ENCODE measurements around the gene PRKAG3.
"Not testable (repeated sequence)": the region's sequence is repeated elsewhere in the genome, so short reads cannot be mapped to it uniquely, and the experiment has no call there.

The PRKAG3 gene

DNA sequence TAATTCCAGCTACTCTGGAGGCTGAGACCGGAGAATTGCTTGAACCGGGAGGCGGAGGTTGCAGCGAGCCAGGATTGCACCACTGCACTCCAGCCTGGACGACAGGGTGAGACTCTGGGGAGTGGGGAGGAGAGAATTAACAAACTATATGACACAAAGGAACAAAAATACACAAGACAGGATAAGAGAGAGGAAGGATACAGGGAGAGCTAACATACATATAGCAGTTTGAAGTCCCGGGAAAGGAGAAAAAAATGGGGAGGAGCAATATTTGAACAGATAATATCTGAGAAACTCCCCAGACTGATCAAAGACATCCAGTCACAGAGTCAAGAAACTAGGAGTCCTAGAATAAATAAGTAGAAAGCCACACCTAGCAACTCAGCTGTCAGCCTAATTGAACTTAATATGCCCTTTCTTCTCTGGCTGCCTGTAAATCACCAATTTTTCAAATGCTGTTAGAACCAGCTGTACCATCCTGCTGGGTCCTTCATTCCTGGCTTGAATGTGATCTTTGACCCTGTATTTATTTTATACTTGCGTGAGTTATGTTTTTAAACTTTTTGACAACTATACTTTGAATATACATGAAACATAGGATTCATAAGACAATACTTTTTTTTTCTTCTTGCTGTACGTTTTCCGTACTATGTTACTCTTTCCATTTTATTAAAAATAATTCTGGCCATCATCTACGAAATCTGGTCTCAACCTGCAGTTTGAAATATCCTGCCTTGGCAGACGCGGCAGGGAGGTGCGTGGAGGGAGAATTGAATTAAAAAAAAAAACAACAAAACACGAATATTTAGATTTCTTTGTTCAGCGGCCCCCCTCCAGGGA, 50.5 kb downstream of the PRKAG3 start:
- peak; percentile 13 for DNase-seq (ENCODE audit: low read depth)

DNA sequence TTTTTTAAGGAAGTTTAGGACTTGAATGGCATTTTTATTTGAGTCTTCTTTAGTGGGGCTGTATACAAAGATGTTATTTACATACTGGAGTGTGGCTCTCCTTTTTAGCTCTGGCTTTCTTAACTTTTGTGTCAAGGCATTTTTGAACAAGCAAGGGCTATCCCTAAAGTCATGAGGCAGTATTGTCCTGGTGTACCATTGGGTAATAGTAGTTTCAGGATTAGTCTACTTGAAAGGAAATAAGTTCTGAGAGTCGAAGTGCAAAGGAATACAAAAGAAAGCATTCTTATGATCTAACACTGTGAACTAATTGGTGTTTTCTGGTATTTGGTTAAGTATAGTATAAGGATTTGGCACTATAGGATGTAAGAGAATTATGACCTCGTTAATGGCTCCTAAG, 51.6 kb downstream of the PRKAG3 start:
- DNase-seq (ENCODE audit: low read depth) = no peak

DNA sequence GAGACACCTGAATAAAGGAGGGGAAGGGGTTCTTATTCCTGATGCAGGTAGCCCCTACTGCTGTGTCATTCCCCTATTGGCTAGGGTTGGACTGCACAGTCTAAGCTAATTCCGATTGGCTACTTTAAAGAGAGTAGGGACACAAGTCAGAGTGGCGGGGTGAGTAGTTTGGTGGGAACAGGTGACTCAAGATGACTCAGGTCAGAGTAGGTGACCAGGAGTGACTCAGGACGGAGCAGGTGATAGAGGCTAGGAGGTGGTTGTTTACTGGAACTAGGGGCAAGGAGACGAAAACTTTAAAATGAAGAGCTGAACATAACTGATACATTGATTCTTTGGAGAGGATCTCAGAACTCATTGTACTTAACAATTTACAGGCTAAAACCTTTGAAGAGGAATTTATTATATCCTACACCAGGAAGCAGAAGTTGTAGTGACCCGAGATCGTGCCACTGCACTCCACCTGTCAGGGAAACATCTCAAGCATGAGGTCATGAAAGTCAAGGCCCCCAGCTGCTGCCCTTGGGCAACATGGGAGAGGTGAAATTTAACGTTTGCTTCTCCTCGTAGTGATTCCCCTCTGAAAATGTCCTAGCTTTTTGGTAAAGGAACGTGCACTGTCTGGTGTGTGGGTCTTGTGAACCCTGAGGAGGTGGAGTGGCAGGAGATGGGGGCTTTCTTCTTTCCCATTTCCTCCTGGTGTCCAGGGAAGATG, 54.2 kb downstream of the PRKAG3 start:
- peak; percentile 13 for DNase-seq (ENCODE audit: low read depth)

DNA sequence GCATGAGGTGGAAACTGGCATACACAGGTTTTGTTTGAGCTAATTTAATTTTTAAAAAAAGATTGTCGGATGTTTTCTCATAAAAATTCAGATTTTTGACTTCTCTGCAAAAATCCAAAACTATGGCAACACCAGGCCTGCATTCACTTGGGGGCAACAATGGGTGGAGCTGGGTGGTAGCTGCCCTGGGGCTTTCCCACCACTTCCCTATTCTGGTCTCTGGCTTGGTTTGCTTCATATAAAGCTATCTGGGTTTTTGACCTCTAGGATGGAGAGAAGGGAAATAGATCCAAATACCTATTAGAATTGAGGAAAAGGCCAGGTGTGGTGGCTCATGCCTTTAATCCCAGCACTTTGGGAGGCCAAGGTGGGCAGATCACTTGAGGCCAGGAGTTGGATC, 55.1 kb downstream of the PRKAG3 start:
- no peak for DNase-seq (ENCODE audit: low read depth)

DNA sequence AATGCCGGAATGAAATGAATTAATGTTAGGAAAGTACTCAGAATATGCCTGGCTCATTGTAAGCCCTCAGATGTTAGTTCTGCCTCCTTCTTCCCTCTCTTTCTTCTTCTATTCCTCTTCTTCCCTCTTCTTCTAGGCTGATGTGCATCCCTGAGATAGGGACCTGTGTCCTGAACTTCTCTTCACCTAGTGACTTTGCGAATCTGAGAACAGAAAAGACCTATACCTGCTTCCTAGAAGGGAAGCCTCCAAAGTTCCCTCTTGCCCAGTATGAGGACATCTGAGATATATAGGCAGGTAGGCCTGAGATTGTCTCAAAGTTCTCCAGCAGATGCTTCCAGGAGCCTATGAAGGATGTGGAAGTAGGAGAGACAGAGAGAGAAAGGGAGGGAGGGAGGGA, 57.7 kb downstream of the PRKAG3 start:
- no peak for DNase-seq (ENCODE audit: low read depth)

DNA sequence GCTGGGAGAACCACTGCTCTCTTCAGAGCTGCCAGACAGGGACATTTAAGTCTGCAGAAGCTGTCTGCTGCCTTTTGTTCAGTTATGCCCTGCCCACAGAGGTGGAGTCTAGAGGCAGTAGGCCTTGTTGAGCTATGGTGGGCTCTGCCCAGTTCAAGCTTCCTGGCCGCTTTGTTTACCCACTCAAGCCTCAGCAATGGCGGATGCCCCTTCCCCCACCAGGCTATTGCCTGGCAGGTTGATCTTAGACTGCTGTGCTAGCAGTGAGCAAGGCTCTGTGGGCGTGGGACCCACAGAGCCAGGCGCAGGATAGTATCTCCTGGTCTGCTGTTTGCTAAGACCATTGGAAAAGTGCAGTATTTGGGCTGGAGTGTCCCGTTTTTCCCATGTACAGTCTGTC, 58.8 kb downstream of the PRKAG3 start:
- not testable (repeated sequence) for DNase-seq (ENCODE audit: low read depth)

Data from ELR (cell line).